AG08395 (cell line): ENCODE results near the gene NTN1.
A peak's percentile ranks its signal among the peaks of the same experiment; 100 is the strongest.
"Not testable (repeated sequence)": the region's sequence is repeated elsewhere in the genome, so short reads cannot be mapped to it uniquely, and the experiment has no call there.

ENCODE experiments used
- DNase-seq: peaks from one replicate; pipeline ENCODE4 v3.0.0; 2012; ENCODE audit warnings: mixed read lengths, low spot score

Gene NTN1

GRCh38 chr17:9087921-9088320 lies 66.6 kb downstream of the NTN1 start:
- DNase-seq: no peak

GRCh38 chr17:9090641-9091096 lies 69.4 kb downstream of the NTN1 start:
- DNase-seq: no peak

- DNase-seq: no peak
Measured at GRCh38 chr17:9094193-9094592, 72.9 kb downstream of the NTN1 start.

GRCh38 chr17:9095390-9095789 lies 74.1 kb downstream of the NTN1 start:
- DNase-seq: no peak

- no peak for DNase-seq
Measured at GRCh38 chr17:9098242-9098825, 77.0 kb downstream of the NTN1 start.

- DNase-seq: no peak
Measured at GRCh38 chr17:9101356-9101755, 80.0 kb downstream of the NTN1 start.

GRCh38 chr17:9103193-9103592 lies 81.9 kb downstream of the NTN1 start:
- DNase-seq: not testable (repeated sequence)

- no peak for DNase-seq
Measured at GRCh38 chr17:9104370-9105041, 83.2 kb downstream of the NTN1 start.

GRCh38 chr17:9105068-9105868 lies 84.0 kb downstream of the NTN1 start:
- DNase-seq: no peak

GRCh38 chr17:9106278-9106677 lies 85.0 kb downstream of the NTN1 start:
- DNase-seq: not testable (repeated sequence)

- no peak for DNase-seq
Measured at GRCh38 chr17:9107527-9107926, 86.2 kb downstream of the NTN1 start.

- no peak for DNase-seq
Measured at GRCh38 chr17:9108146-9108545, 86.8 kb downstream of the NTN1 start.

GRCh38 chr17:9109933-9110332 lies 88.6 kb downstream of the NTN1 start:
- DNase-seq: no peak

- no peak for DNase-seq
Measured at GRCh38 chr17:9110501-9110900, 89.2 kb downstream of the NTN1 start.

GRCh38 chr17:9115214-9116191 lies 94.2 kb downstream of the NTN1 start:
- peak; percentile 74 for DNase-seq

GRCh38 chr17:9116311-9116835 lies 95.1 kb downstream of the NTN1 start:
- DNase-seq: no peak

GRCh38 chr17:9116861-9117568 lies 95.7 kb downstream of the NTN1 start:
- DNase-seq: no peak

- no peak for DNase-seq
Measured at GRCh38 chr17:9120471-9120870, 99.2 kb downstream of the NTN1 start.

GRCh38 chr17:9121186-9121820 lies 100.0 kb downstream of the NTN1 start:
- no peak for DNase-seq
